Stimulated activated memory B cell treated with anti-CD40 and anti-IgM and Interleukin-4, amounts not matched to agents 10 μg/mL and 1 μg/mL and 100 μg/mL, for 72 hours (primary cell): ENCODE measurements around the gene CTIF.

ENCODE experiments used
- ATAC-seq: fragments of 150-1000 bp; cut with Tn5 transposase; 2 replicates; pipeline ENCODE4 v1.10.0; 2021
- H3K27ac Mint-ChIP-seq: one replicate; pipeline ENCODE4 v1.8.0; 2022; ENCODE audit warnings: mild to moderate bottlenecking, mixed read lengths
- H3K27me3 Mint-ChIP-seq: one replicate; pipeline ENCODE4 v1.8.0; 2022; ENCODE audit warnings: mixed read lengths
- H3K36me3 Mint-ChIP-seq: one replicate; pipeline ENCODE4 v1.8.0; 2022; ENCODE audit warnings: mixed read lengths
- H3K4me1 Mint-ChIP-seq: one replicate; pipeline ENCODE4 v1.8.0; 2022; ENCODE audit warnings: mixed read lengths
- H3K4me3 Mint-ChIP-seq: one replicate; pipeline ENCODE4 v1.8.0; 2022; ENCODE audit warnings: mild to moderate bottlenecking, moderate library complexity, mixed read lengths
- H3K9me3 Mint-ChIP-seq: one replicate; pipeline ENCODE4 v1.8.0; 2022; ENCODE audit warnings: mixed read lengths

CTIF gene

GRCh38 chr18:48669180-48669675 lies 130.4 kb downstream of the CTIF start:
- no peaks in the 10 kb centered on the region for H3K27me3 Mint-ChIP-seq
- H3K36me3 Mint-ChIP-seq, result peaks cover 29% of the 10 kb centered on the region

GRCh38 chr18:48669991-48670750 lies 131.3 kb downstream of the CTIF start:
- no peak overlapping the region for H3K27ac Mint-ChIP-seq
- H3K27me3 Mint-ChIP-seq, result no peaks in the 10 kb centered on the region
- no peak for ATAC-seq
- peaks cover 29% of the 10 kb centered on the region for H3K36me3 Mint-ChIP-seq
- H3K4me1 Mint-ChIP-seq, result peaks cover 24% of the 10 kb centered on the region
- peaks cover 10% of the 10 kb centered on the region for H3K9me3 Mint-ChIP-seq
- no peak overlapping the region for H3K4me3 Mint-ChIP-seq

More at GRCh38 chr18:48669180-48669675, 130.4 kb downstream of the CTIF start:
- Mint-ChIP-seq H3K9me3 (peaks cover 10% of the 10 kb centered on the region), H3K27ac (peak overlapping the region; percentile 65), H3K4me3 (no peak overlapping the region), H3K4me1 (peaks cover 22% of the 10 kb centered on the region)
- no peak for ATAC-seq

GRCh38 chr18:48670751-48671560 lies 132.1 kb downstream of the CTIF start:
- Mint-ChIP-seq H3K27ac (no peak overlapping the region), H3K36me3 (peaks cover 23% of the 10 kb centered on the region), H3K9me3 (peaks cover 9% of the 10 kb centered on the region), H3K27me3 (no peaks in the 10 kb centered on the region), H3K4me3 (no peak overlapping the region), H3K4me1 (peaks cover 28% of the 10 kb centered on the region)
- no peak for ATAC-seq

- no peak overlapping the region for H3K27ac Mint-ChIP-seq
- H3K4me1 Mint-ChIP-seq, result peaks cover 28% of the 10 kb centered on the region
These were observed 132.7 kb downstream of the CTIF start for GRCh38 chr18:48671561-48671945.

GRCh38 chr18:48672671-48673340 lies 134.0 kb downstream of the CTIF start:
- Mint-ChIP-seq H3K9me3 (peaks cover 6% of the 10 kb centered on the region), H3K27me3 (no peaks in the 10 kb centered on the region), H3K4me1 (peaks cover 18% of the 10 kb centered on the region), H3K36me3 (peaks cover 15% of the 10 kb centered on the region), H3K4me3 (no peak overlapping the region), H3K27ac (no peak overlapping the region)
- ATAC-seq, result no peak

More at GRCh38 chr18:48671561-48671945, 132.7 kb downstream of the CTIF start:
- H3K9me3 Mint-ChIP-seq, result peaks cover 6% of the 10 kb centered on the region
- no peak overlapping the region for H3K4me3 Mint-ChIP-seq
- H3K36me3 Mint-ChIP-seq, result peaks cover 17% of the 10 kb centered on the region
- no peak for ATAC-seq
- H3K27me3 Mint-ChIP-seq, result no peaks in the 10 kb centered on the region

GRCh38 chr18:48673456-48673852 lies 134.6 kb downstream of the CTIF start:
- Mint-ChIP-seq H3K9me3 (peaks cover 6% of the 10 kb centered on the region), H3K4me3 (no peak overlapping the region), H3K4me1 (peaks cover 11% of the 10 kb centered on the region), H3K27ac (no peak overlapping the region), H3K27me3 (no peaks in the 10 kb centered on the region), H3K36me3 (peaks cover 15% of the 10 kb centered on the region)
- ATAC-seq, result no peak

GRCh38 chr18:48673853-48674721 lies 135.3 kb downstream of the CTIF start:
- H3K27ac Mint-ChIP-seq, result no peak overlapping the region

GRCh38 chr18:48674758-48675351 lies 136.0 kb downstream of the CTIF start:
- no peak for ATAC-seq
- Mint-ChIP-seq H3K27ac (no peak overlapping the region), H3K27me3 (no peaks in the 10 kb centered on the region), H3K9me3 (peaks cover 6% of the 10 kb centered on the region), H3K36me3 (peaks cover 15% of the 10 kb centered on the region), H3K4me3 (no peak overlapping the region), H3K4me1 (peaks cover 5% of the 10 kb centered on the region)

More at GRCh38 chr18:48673853-48674721, 135.3 kb downstream of the CTIF start:
- peaks cover 6% of the 10 kb centered on the region for H3K9me3 Mint-ChIP-seq
- ATAC-seq, result no peak
- H3K27me3 Mint-ChIP-seq, result no peaks in the 10 kb centered on the region
- peaks cover 15% of the 10 kb centered on the region for H3K36me3 Mint-ChIP-seq
- H3K4me1 Mint-ChIP-seq, result peaks cover 5% of the 10 kb centered on the region
- H3K4me3 Mint-ChIP-seq, result no peak overlapping the region

- peaks cover 6% of the 10 kb centered on the region for H3K9me3 Mint-ChIP-seq
- no peaks in the 10 kb centered on the region for H3K27me3 Mint-ChIP-seq
- peaks cover 5% of the 10 kb centered on the region for H3K4me1 Mint-ChIP-seq
- peak; percentile 94 for ATAC-seq
- peaks cover 15% of the 10 kb centered on the region for H3K36me3 Mint-ChIP-seq
- H3K27ac Mint-ChIP-seq, result no peak overlapping the region
- H3K4me3 Mint-ChIP-seq, result no peak overlapping the region
These were observed 136.5 kb downstream of the CTIF start for GRCh38 chr18:48675352-48675761.

- Mint-ChIP-seq H3K27me3 (no peaks in the 10 kb centered on the region), H3K27ac (no peak overlapping the region)
- ATAC-seq, result no peak
These were observed 137.1 kb downstream of the CTIF start for GRCh38 chr18:48675912-48676311.

GRCh38 chr18:48676346-48676745 lies 137.5 kb downstream of the CTIF start:
- Mint-ChIP-seq H3K27ac (no peak overlapping the region), H3K4me3 (no peak overlapping the region), H3K27me3 (no peaks in the 10 kb centered on the region), H3K9me3 (peaks cover 4% of the 10 kb centered on the region), H3K36me3 (peaks cover 6% of the 10 kb centered on the region), H3K4me1 (peaks cover 5% of the 10 kb centered on the region)
- ATAC-seq, result no peak

More at GRCh38 chr18:48675912-48676311, 137.1 kb downstream of the CTIF start:
- H3K4me3 Mint-ChIP-seq, result no peak overlapping the region
- peaks cover 11% of the 10 kb centered on the region for H3K36me3 Mint-ChIP-seq
- H3K9me3 Mint-ChIP-seq, result peaks cover 6% of the 10 kb centered on the region
- H3K4me1 Mint-ChIP-seq, result peaks cover 5% of the 10 kb centered on the region

- peak; percentile 65 for ATAC-seq
- Mint-ChIP-seq H3K36me3 (peaks cover 1% of the 10 kb centered on the region), H3K9me3 (no peaks in the 10 kb centered on the region), H3K4me3 (no peak overlapping the region), H3K27ac (no peak overlapping the region), H3K27me3 (no peaks in the 10 kb centered on the region), H3K4me1 (peaks cover 5% of the 10 kb centered on the region)
These were observed 138.0 kb downstream of the CTIF start for GRCh38 chr18:48676756-48677368.

- Mint-ChIP-seq H3K27me3 (no peaks in the 10 kb centered on the region), H3K4me3 (no peak overlapping the region), H3K9me3 (no peaks in the 10 kb centered on the region), H3K4me1 (peaks cover 5% of the 10 kb centered on the region), H3K27ac (no peak overlapping the region), H3K36me3 (no peaks in the 10 kb centered on the region)
- no peak for ATAC-seq
These were observed 139.6 kb downstream of the CTIF start for GRCh38 chr18:48678237-48679115.
